Stimulated activated CD8-positive, alpha-beta memory T cell treated with anti-CD3 and anti-CD28 coated beads, Interleukin-7, amount 100 ng/mL, for 24 hours (primary cell): ENCODE data around the gene EML6.
"Not testable (repeated sequence)": the region's sequence is repeated elsewhere in the genome, so short reads cannot be mapped to it uniquely, and the experiment has no call there.

Experiments used
- DNase-seq: peaks from one replicate; pipeline ENCODE4 v3.0.0-alpha.2; 2020; ENCODE audit warnings: low read depth

Gene EML6

DNA sequence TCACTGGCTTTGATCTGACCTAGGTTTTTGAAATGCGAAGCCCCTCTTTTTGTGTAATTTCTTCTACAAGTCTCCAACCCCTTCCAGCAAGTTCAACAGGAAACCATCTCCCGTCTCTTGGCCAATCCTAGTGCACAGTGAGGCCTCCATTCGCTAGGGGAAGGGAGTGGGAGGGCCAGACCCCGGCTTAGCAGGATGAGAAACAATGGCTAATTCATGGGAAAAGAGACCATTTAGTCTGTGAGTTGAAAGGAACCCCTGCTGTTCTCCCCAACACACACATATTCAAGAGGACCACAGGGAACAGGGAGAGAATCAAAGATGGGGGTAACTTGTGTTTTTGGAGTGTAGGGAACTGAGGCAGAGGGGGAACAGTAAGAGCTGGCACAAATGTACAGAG, 243.8 kb downstream of the EML6 start:
- DNase-seq = no peak

- DNase-seq = no peak
Observed at GRCh38 chr2:54967759-54968365, 244.4 kb downstream of the EML6 start.

DNA sequence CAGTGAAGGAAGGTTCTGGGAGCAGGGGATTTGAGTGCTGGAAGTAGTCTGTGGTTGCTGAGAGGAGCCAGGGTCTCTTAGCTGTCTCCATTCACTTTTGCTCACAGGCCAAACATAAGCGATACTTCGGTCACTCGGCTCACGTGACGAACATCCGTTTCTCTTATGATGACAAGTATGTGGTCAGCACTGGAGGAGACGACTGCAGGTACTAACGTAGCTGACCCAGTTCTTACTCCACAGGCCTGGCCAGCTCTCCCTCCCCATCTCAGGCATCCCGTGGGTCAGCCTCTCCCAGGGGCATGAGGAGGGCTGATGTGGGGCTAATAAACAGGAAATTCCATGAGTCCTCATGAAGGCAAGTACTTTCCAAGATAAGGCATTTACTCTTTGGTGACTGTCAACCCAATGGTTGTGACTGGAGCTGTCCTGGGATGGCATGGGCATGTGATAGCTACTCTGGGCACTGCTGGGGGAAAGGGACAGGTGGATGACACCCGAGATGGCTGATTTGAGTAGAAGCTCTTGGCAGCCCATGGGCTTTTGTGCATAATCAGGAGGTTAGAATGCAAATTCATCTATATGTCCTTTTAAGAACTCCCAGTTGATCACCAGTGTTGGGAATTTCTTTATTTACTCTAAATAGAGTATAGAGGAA, 245.2 kb downstream of the EML6 start:
- DNase-seq = no peak

DNA sequence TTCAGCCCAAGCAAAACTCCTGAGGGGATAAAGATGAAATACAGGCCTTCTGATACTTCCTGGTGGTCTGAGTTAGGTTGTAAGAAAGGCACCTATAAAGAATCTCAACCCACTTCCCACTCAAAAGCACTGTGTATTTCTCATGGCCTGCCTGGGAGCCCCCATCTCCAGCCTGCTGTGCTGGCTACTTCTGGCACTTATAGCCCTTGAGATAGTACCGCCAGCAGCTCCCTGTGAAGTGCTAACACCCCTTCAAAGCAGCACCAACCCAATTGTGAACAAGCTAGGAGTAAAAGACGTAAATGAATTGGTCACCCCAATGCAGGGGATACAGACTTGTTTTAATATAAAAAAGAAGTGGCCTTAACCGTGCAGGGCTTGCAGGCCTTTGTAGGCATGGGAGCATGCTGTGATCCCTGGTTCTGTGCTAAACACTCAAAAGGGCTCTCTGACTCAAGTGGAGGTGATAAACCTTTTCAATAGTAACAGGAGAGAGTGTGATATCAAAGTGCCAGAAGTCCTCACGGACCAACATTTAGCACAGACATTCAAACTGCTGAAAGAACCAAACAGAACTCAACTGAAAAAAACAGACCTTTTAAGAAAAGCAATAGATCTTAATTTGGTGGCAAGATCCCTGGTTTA, 246.0 kb downstream of the EML6 start:
- no peak for DNase-seq

- no peak for DNase-seq
Observed at GRCh38 chr2:54969940-54970338, 246.5 kb downstream of the EML6 start.

- DNase-seq = no peak
Observed at GRCh38 chr2:54975175-54975574, 251.7 kb downstream of the EML6 start.

DNA sequence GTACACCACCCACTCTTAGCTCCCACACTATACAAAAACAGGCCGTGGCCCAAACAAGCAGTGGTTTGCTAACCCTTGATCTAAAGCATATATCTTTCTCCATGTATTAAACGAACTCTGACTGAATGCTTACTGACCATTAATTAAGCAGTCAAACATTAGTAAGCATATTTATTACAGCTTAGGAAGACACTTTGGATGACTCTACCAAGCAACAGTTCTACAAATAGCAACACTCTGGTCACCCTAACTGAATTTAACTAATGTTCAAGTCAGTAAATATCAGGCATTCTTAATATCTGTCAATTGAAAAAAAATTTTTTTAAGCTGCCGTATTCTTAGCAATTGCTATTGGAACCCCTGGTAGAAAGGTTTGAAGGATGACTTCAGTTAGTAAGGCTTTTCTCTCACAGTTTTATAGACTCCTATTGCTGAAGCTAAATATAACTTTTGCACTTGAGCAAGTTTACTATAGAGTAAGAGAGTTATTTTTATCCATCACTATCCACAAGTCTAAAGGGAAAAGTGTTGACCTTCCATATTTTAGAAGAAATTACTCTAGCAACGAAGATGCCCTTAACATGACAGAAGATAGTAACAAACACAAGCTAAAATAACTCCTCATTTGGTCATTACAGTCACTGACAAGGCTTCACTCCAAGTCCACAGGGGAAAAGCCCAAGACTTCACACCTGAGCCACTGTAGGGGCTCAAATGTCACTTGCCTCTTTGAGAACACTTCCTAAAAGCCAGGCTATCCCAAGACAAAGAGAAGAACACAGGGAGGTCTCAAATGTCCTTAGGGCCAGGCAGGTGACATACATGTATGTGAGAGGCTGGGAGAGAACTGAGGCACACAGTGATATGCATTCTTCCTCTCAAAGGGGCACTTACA, 252.4 kb downstream of the EML6 start:
- no peak for DNase-seq

DNA sequence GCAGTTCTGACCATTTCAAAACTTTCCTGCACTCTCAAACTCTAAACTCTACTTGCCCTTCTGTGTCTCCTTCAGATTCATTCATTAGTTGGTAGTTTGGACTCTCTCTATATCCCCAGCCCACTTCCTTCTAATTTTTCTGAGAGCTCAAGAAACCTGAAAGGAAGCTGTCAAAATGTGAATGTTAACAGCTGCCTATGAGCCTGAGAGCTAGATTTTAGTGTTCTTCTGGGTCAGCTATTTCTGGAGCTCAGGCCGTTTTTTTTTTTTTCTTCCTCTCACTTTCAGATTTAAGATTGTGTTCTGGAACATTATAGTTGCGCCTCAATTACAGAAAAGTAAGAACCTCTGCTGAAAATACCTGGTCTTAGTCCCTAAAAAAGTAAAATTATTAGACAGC, 253.7 kb downstream of the EML6 start:
- DNase-seq = no peak

DNA sequence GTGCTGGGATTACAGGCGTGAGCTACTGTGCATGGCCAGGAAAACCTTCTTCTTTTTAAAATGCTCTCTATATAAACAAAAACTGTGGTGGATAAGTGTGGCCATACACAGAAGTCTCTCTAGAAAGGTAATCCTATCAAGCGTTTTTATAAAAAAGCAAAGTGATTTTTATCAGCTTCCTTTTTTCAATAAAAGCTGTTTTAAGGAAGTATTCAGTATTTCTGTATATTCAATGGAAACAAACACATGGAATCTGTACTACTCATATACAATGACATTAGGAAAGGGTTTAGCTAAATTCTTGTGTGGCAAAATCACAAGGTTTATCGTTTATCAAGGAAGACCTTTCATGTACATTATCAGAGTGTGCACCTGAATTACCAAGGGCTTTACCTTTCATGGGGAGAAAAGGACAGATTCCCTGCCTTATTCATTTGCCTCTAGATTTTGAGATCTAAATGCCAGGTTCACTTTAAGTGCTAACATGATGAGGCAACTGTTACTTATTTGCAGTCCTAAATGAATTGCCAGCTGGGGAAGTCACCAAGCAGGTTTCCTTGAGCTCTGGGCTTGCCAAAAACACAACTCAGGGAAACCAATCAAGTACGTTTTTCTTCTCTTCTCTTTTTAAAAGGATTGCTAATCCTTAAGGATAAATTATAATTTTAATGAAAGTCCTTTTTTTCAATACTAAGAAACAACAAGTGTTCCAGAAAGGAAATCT, 256.0 kb downstream of the EML6 start:
- no peak for DNase-seq

GRCh38 chr2:54981385-54981784, 257.9 kb downstream of the EML6 start:
- DNase-seq = no peak

GRCh38 chr2:54983345-54984220, 260.1 kb downstream of the EML6 start:
- DNase-seq = no peak

GRCh38 chr2:54984476-54984875, 261.0 kb downstream of the EML6 start:
- DNase-seq = no peak

DNA sequence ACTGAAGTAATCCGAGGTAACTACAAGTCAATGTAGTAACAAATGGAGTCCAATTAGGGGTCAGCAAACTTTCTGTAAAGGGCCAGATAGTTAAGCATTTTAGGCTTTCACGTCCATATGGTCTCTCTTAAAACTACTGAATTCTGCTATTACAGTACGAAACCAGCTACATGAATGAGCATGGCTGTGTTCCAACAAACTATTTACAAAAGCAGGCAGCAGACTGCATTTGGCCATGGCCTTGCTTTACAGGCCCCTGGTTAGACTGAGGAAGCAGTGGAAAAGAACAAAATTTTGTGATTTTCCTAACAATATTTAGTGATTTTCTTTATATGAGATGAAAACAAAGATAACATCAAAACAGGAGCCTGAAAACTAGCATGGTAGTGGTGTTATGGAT, 262.8 kb downstream of the EML6 start:
- DNase-seq = no peak

DNA sequence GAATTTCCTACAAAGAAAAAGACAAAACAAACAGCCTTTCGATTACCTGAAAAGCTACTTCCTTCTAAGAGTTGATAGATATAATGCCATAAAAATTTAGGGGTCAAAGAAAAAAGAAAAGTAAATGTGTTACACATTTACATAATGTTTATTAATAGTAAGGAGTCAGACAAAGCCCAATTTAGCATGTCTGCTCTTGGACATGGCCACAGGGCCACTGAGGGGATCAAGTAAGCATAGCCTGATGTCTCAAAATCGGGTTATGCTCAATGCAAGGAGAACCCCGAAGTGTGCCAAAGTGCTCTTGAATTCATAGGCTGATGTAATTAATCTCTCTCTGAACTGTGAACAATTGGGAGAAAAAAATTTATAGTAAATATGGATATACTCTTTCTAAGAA, 265.1 kb downstream of the EML6 start:
- DNase-seq = no peak

GRCh38 chr2:54990694-54991093, 267.2 kb downstream of the EML6 start:
- DNase-seq = not testable (repeated sequence)

GRCh38 chr2:54995553-54995952, 272.1 kb downstream of the EML6 start:
- no peak for DNase-seq

DNA sequence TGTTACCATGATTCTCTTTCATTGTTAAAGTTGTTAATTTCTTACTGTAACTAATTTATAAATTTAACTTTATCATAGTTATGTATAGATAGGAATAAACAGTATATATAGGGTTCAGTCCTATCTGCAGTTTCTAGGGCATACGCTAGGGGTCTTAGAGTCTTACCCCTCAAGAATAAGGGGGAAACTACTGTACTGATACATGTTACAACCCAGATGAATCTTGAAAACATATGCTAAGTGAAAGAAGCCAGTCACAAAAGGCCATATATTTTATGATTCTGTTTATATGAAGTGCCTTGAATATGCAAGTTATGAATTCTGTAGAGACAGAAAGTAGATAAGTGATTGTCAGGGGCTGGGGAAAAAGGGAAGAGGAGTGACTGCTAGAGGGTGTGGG, 274.4 kb downstream of the EML6 start:
- DNase-seq = no peak

DNA sequence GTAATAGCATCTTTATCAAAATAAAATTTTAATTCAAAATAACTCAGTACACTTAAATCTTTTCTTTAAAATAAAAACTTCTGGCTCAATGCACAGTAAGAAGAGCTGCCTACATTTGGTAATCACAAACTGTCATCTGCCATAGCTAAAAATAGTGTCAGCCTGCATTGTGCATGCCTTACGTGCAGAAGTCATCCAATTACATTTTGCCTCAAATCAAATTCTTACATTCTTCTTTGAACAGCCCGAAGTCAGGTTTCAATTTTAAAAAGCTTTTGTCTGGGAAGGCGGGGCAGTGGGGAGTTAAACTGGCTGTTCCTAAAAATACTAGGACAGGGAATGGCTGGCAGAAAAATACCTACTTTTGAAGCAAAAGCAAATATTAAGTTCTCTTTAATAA, 275.7 kb downstream of the EML6 start:
- no peak for DNase-seq

DNA sequence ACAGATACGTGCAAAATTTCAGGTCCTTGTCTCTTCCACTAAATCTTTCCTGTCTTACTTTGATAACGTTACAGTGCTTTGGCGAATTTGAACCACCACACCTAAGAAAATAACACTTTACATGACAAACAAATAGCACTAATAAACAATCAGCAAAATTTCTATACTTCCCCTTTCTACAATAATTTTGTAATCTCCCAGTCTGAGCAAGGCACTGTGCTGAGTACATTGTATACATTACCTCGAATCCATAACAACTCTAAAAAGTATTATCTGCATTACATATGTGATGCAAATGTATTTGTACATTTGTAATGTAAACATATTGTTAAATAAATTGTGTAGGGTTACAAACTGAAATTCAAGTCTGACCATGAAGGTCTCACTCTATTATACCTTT, 276.9 kb downstream of the EML6 start:
- DNase-seq = no peak

DNA sequence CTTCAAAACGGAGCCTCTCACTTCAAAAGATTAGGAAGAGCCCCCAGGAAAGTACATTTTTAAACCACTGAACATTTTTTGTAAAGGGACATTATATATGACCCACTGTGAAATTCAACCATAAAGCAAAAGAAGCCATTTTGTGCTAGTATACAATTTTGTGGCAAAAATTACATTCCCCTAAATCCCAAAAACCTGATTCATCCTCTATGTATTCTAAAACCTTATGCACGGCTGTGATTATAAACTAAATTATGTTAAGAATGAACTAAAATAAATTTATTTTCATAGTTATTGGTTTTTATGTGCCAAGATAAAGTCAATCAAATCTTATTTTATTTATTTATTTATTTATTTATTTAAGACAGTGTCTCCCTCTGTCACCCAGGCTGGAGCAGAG, 278.3 kb downstream of the EML6 start:
- no peak for DNase-seq
